Esophagus squamous epithelium (tissue), 4 donors: ENCODE results near the gene PRPS1.

Source experiments
- POLR2A ChIP-seq, 4 donors: fragments of 450-650 bp; IDR thresholded peaks; one replicate each; pipeline ENCODE4 v1.6.1; 2017; ENCODE audit warnings: antibody characterized with exemption in 4 of 4, mild to moderate bottlenecking in 4 of 4, moderate library complexity in 3 of 4
- TF ChIP-seq, protein P1 (sequence below), 6 experiments: fragments of 450-650 bp in 4 of 6; fragments of 200-600 bp in 2 of 6; sonication (generic) in 2 of 6; IDR thresholded peaks; one replicate each; pipeline ENCODE4 v1.5.1; 2016 to 2019; ENCODE audit warnings: antibody characterized with exemption in 6 of 6, mild to moderate bottlenecking in 4 of 6, moderate library complexity in 4 of 6

GRCh38 chrX:107659286-107659685 lies 31.0 kb downstream of the PRPS1 start:
- TF ChIP-seq, protein P1, sequence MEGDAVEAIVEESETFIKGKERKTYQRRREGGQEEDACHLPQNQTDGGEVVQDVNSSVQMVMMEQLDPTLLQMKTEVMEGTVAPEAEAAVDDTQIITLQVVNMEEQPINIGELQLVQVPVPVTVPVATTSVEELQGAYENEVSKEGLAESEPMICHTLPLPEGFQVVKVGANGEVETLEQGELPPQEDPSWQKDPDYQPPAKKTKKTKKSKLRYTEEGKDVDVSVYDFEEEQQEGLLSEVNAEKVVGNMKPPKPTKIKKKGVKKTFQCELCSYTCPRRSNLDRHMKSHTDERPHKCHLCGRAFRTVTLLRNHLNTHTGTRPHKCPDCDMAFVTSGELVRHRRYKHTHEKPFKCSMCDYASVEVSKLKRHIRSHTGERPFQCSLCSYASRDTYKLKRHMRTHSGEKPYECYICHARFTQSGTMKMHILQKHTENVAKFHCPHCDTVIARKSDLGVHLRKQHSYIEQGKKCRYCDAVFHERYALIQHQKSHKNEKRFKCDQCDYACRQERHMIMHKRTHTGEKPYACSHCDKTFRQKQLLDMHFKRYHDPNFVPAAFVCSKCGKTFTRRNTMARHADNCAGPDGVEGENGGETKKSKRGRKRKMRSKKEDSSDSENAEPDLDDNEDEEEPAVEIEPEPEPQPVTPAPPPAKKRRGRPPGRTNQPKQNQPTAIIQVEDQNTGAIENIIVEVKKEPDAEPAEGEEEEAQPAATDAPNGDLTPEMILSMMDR (IDR thresholded peaks at IDR 0.05) = no peak
- no peak for TF ChIP-seq POLR2A (IDR thresholded peaks at IDR 0.05)
